Measurements from ENCODE around the gene MGAT4D. TPM values are rescaled to one million over a fixed set of nuclear protein-coding genes. Genes with fewer than 3 reads are reported as not detected.
"Not testable (repeated sequence)": the region's sequence is repeated elsewhere in the genome, so short reads cannot be mapped to it uniquely, and the experiment has no call there.

Gene MGAT4D
- not detected in 2 replicates for total RNA-seq

- no peak for DNase-seq (ENCODE audit: low read depth in 2 of 2)
Observed at GRCh38 chr4:140497747-140498636, at the start of gene MGAT4D. MGAT4D (minus strand) TSS chr4:140498293; CDS start chr4:140498222, 71 bp downstream.

- no peak for DNase-seq (ENCODE audit: low read depth in 2 of 2)
Observed at GRCh38 chr4:140533951-140534480, 35.9 kb upstream of the MGAT4D start.

DNA sequence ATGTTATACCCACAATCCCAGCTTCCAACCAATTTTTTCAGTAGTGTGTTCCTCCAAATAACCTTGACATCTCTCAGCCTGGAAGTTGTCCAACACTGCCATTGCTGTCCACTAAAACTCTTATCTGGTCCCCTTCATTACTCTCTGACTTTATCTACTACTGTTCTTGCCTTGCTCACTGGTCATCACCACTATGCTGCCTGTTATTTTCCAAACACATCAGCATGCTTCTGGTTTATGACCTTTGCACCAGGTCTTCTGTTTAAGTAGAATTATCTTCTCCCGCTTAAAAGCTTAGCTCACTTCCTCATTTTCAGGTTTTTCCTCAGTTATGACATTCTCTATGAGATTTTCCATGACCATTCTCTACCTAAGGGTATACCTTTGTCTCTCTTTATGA lies 31.3 kb upstream of the MGAT4D start:
- DNase-seq (ENCODE audit: low read depth in 2 of 2) = no peak

- peak; percentile 89 to 97 for DNase-seq (ENCODE audit: low read depth in 2 of 2)
Observed at GRCh38 chr4:140523857-140524742, 26.0 kb upstream of the MGAT4D start, which contains the start of gene ELMOD2. ELMOD2 (plus strand) TSS chr4:140524168; CDS start chr4:140525429, 1,261 bp downstream.

GRCh38 chr4:140523370-140523856 lies 25.3 kb upstream of the MGAT4D start:
- no peak for DNase-seq (ENCODE audit: low read depth in 2 of 2)

DNA sequence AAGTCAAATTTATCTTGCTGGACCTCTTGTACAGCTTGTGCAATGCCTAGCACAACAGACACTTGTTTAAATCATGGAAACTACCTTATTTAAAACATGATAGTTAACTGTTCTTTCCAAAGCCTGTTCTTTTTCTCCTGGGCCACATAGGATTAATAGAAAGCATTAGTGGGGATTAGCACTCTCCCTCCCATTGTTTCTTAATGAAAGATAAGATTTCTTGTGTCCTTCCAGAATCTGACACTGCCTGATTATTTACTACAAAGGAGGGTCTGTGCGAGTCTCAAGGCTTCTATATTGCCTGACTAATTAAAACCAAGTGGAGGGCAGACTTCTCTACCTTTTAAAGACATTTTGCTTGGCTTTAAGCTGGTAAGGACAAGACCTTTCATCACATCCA lies 17.3 kb upstream of the MGAT4D start:
- DNase-seq (ENCODE audit: low read depth in 2 of 2) = no peak

DNA sequence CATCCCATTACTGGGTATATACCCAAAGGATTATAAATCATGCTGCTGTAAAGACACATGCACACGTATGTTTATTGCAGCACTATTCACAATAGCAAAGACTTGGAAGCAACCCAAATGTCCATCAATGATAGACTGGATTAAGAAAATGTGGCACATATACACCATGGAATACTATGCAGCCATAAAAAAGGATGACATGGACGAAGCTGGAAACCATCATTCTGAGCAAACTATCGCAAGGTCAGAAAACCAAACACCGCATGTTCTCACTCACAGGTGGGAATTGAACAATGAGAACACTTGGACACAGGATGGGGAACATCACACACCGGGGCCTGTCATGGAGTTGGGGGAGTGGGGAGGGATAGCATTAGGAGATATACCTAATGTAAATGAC lies 15.7 kb upstream of the MGAT4D start:
- not testable (repeated sequence) for DNase-seq (ENCODE audit: low read depth in 2 of 2)

- no peak for DNase-seq (ENCODE audit: low read depth in 2 of 2)
Observed at GRCh38 chr4:140504261-140504660, 6.2 kb upstream of the MGAT4D start.

DNA sequence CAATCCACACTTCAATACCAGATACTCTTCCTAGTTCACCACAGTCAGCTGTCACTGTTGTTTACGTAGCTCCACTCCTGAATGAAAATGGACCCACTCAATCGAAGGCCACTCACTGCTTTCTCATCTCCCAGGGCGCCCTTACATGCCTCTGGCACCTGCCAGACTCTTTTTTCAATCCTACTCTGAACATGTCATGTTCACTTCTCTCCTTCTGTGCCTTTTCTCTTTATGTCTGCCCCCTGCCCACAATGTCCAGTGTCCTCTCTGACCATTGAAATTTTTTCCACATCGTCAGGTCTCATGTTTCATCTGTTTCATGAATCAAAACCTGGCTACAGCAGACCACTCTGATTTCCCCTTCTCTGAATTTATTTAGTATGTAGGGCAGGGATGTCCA lies 1.3 kb upstream of the MGAT4D start:
- no peak for DNase-seq (ENCODE audit: low read depth in 2 of 2)

DNA sequence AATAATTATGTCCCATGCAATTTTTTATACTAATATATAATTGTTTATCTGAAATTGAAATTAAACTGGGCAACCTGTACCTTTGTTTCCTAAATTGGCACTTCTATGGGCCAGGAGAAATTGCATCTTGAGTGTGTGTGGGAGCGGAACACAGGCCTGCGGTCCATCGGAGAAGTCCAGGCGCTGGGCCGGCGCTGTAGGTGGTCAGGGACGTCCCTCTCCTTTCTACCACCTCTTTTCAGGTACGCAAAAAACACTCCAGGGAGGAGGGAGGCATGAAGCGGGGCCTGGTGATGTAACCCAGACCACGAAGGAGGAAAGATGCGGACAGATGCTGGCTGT lies 717 bp downstream of the MGAT4D start:
- DNase-seq (ENCODE audit: low read depth in 2 of 2) = no peak

- peak in 1 of 2 donors; percentile 4 for DNase-seq (ENCODE audit: low read depth in 2 of 2)
Observed at GRCh38 chr4:140485939-140486338, 12.2 kb downstream of the MGAT4D start.

DNA sequence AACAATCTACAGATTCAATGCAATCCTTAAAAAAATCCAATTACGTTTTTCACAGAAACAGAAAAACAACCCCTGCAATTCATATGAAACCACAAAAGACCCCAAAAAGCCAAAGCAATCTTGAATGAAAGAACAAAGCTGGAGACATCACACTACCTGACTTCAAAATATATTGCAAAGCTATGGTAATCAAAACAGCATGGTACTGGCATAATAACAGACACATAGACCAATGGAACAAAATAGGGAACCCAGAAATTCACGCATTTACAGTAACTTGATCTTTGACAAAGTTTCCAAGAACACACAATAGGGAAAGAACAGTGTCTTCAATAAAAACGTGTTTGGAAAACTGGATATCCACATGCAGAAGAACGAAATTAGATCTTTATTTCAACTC lies 14.6 kb downstream of the MGAT4D start:
- DNase-seq (ENCODE audit: low read depth in 2 of 2) = no peak

DNA sequence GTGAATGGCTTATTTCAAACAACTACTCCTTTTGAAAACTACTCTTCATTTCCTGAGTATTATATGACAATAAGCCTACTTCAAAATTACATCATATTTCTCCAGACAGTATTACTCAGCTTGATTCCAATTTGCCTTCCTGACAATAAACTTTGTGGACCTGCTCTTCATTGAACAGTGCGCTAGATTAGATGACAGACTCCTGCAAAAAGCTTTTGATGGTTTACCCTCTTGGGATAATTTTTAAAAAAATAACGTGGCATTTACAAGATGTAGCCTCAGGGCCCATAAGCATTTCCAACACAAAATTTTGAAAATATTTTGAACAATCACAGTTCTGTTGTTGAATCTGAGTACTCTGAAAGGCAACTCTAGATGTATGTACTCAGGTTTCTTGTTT lies 25.9 kb downstream of the MGAT4D start:
- DNase-seq (ENCODE audit: low read depth in 2 of 2) = no peak

- DNase-seq (ENCODE audit: low read depth in 2 of 2) = no peak
Observed at GRCh38 chr4:140469791-140470733, 28.0 kb downstream of the MGAT4D start.

DNA sequence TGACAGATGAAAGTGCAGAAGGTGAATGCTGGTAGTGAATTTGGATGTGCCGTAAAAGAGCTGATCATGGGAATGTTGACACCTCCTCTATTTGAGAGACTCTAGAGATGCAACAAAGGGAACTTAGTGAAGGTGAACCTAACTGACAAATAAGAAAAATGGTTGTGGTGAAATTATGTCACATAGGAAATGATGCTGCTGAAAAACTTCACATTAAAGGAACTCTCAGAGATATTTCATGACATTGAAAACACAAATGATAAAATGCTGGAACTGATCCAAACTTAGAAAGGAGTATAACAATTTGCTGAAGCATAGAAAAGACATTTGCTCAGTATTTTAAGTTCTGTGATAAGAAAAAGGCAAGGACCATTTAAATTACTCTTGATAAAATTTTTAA lies 31.9 kb downstream of the MGAT4D start:
- no peak for DNase-seq (ENCODE audit: low read depth in 2 of 2)

DNA sequence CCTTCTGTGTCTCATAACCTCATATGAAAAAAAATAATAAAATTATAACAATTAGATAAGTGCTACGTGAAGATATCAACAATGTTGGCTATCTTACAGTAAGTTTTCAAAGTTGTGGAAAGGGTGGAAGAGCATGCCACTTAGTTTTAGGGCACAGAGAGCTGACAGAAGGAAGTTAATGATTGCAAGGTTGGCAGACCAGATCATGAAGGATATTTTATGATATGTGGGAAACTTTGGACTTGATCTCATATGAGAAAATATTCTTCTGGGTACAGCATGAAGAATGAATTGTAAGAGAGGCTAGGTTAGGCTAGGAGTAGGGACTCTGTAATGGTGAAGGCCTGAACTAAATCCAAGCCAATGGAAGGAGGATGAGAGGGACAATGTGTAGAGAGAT lies 34.5 kb downstream of the MGAT4D start:
- DNase-seq (ENCODE audit: low read depth in 2 of 2) = no peak

DNA sequence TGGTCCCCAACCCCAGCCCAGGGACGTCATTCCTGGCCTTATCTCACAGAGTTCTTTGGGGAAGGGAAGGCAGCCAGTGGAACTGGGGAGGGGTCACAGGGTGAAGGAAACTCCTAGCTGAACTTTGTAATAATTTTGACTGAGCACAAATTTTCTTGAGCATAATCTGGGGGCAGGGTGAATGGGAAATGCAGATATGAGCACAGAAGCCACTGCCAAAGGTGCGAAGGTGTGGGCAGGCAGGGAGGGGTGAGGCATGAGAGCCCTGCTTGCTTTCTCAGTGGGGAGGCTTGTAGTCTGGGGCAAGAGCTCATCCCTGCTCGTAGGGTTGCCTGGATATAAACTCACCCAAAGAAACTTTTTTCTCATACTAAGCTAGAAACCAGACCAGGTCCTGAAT lies 34.9 kb downstream of the MGAT4D start:
- no peak for DNase-seq (ENCODE audit: low read depth in 2 of 2)

GRCh38 chr4:140450352-140450751 lies 47.7 kb downstream of the MGAT4D start:
- no peak for DNase-seq (ENCODE audit: low read depth in 2 of 2)

GRCh38 chr4:140448830-140449229 lies 49.3 kb downstream of the MGAT4D start:
- peak; percentile 10 to 27 for DNase-seq (ENCODE audit: low read depth in 2 of 2)

- no peak for DNase-seq (ENCODE audit: low read depth in 2 of 2)
Observed at GRCh38 chr4:140448162-140448561, 49.9 kb downstream of the MGAT4D start.

- not testable (repeated sequence) for DNase-seq (ENCODE audit: low read depth in 2 of 2)
Observed at GRCh38 chr4:140444347-140444746, 53.7 kb downstream of the MGAT4D start.

Data from dermis microvascular lymphatic vessel endothelial cell (primary cell).